ENCODE measurements around the gene RNF130.

DNA sequence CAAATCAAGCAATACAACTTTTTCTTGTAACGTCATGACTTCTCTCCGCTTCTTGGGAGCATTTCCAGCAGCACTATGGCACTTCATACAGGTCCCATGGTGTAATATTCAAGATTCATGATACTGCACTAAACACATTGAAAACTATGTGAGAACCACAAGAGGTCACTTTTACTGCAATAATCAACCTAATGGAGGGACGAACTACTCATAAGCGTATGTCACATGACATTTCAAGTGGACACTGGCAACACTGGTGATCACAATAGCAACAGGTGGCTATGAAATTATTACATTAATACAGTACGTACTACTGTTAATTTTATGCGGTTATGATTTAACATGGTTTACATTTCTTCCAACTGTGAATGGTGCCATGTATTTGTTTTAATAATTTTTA lies 85.2 kb downstream of the RNF130 start:
- no peak for TF ChIP-seq ZNF626 (tag by site-specific recombination; IDR thresholded peaks at IDR 0.05)
- TF ChIP-seq, protein P1, sequence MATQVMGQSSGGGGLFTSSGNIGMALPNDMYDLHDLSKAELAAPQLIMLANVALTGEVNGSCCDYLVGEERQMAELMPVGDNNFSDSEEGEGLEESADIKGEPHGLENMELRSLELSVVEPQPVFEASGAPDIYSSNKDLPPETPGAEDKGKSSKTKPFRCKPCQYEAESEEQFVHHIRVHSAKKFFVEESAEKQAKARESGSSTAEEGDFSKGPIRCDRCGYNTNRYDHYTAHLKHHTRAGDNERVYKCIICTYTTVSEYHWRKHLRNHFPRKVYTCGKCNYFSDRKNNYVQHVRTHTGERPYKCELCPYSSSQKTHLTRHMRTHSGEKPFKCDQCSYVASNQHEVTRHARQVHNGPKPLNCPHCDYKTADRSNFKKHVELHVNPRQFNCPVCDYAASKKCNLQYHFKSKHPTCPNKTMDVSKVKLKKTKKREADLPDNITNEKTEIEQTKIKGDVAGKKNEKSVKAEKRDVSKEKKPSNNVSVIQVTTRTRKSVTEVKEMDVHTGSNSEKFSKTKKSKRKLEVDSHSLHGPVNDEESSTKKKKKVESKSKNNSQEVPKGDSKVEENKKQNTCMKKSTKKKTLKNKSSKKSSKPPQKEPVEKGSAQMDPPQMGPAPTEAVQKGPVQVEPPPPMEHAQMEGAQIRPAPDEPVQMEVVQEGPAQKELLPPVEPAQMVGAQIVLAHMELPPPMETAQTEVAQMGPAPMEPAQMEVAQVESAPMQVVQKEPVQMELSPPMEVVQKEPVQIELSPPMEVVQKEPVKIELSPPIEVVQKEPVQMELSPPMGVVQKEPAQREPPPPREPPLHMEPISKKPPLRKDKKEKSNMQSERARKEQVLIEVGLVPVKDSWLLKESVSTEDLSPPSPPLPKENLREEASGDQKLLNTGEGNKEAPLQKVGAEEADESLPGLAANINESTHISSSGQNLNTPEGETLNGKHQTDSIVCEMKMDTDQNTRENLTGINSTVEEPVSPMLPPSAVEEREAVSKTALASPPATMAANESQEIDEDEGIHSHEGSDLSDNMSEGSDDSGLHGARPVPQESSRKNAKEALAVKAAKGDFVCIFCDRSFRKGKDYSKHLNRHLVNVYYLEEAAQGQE (tag by site-specific recombination; IDR thresholded peaks at IDR 0.05): no peak

All from HEK293 (cell line).